Neural progenitor cell (in vitro differentiated cells): ENCODE data around the gene ASTN2.

Source experiments
- EZH2 ChIP-seq: fragments of 200-600 bp; sonication (generic); IDR thresholded peaks from 2 replicates; pipeline ENCODE4 v1.6.1; 2017; ENCODE audit warnings: antibody characterized with exemption, mild to moderate bottlenecking, moderate library complexity
- TF ChIP-seq, protein P1 (sequence below): fragments of 200-600 bp; sonication (generic); IDR thresholded peaks from 2 replicates; pipeline ENCODE4 v1.5.1; 2017; ENCODE audit warnings: antibody characterized with exemption, mild to moderate bottlenecking

GRCh38 chr9:117304549-117304948 is 110.3 kb downstream of the ASTN2 start:
- TF ChIP-seq, protein P1, sequence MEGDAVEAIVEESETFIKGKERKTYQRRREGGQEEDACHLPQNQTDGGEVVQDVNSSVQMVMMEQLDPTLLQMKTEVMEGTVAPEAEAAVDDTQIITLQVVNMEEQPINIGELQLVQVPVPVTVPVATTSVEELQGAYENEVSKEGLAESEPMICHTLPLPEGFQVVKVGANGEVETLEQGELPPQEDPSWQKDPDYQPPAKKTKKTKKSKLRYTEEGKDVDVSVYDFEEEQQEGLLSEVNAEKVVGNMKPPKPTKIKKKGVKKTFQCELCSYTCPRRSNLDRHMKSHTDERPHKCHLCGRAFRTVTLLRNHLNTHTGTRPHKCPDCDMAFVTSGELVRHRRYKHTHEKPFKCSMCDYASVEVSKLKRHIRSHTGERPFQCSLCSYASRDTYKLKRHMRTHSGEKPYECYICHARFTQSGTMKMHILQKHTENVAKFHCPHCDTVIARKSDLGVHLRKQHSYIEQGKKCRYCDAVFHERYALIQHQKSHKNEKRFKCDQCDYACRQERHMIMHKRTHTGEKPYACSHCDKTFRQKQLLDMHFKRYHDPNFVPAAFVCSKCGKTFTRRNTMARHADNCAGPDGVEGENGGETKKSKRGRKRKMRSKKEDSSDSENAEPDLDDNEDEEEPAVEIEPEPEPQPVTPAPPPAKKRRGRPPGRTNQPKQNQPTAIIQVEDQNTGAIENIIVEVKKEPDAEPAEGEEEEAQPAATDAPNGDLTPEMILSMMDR, result no peak
- no peak for TF ChIP-seq EZH2
